Thoracic aorta (tissue), 2 donors: ENCODE results near the gene UBE2J2. TPM values are rescaled to one million over a fixed set of nuclear protein-coding genes. Genes with fewer than 3 reads are reported as not detected.

Experiments used
- ATAC-seq: fragments of 150-250 bp; one replicate; pipeline ENCODE4 v1.8.0; 2017; ENCODE audit warnings: low read depth; ENCODE audit not compliant: insufficient number of reproducible peaks, low FRiP score
- DNase-seq: peaks from one replicate; pipeline ENCODE4 v3.0.0-alpha.2; 2020; ENCODE audit warnings: low spot score
- H3K27ac ChIP-seq, 2 donors: fragments of 200-600 bp; sonication (generic); 1 replicate in 1 of 2; 2 replicates in 1 of 2; pipeline ENCODE4 v1.5.1; 2016; ENCODE audit warnings: mild to moderate bottlenecking in 2 of 2, moderate library complexity in 2 of 2
- H3K27me3 ChIP-seq: fragments of 200-600 bp; sonication (generic); replicated peaks from 2 replicates; pipeline ENCODE4 v1.6.0; 2016; ENCODE audit warnings: mild to moderate bottlenecking; ENCODE audit not compliant: insufficient read depth
- H3K36me3 ChIP-seq: fragments of 200-600 bp; sonication (generic); one replicate; pipeline ENCODE4 v1.5.1; 2016
- H3K4me1 ChIP-seq, 2 donors: fragments of 200-600 bp; sonication (generic); 1 replicate in 1 of 2; 2 replicates in 1 of 2; pipeline versions ENCODE4 v1.5.1 to v1.6.0; 2016; ENCODE audit warnings: low read depth in 2 of 2, mild to moderate bottlenecking in 1 of 2; ENCODE audit not compliant: control insufficient read depth in 1 of 2
- H3K4me3 ChIP-seq: fragments of 200-600 bp; sonication (generic); 2 replicates; pipeline ENCODE4 v1.5.1; 2016; ENCODE audit warnings: mild to moderate bottlenecking
- H3K9me3 ChIP-seq: fragments of 200-600 bp; sonication (generic); 2 replicates; pipeline ENCODE4 v1.5.1; 2016
- total RNA-seq, 2 donors: library from RNA; depleted of rRNA; stranded (reverse); fragments of >200 nt; gene quantifications; one replicate each; pipeline versions ENCODE4 v1.1.0 to v1.2.3, GENCODE V29; 2016
- TF ChIP-seq, protein P1 (sequence below): fragments of 200-600 bp; sonication (generic); IDR thresholded peaks from one replicate; pipeline ENCODE4 v1.5.1; 2019; ENCODE audit warnings: antibody characterized with exemption

Gene UBE2J2
- total RNA-seq, 2 donors from 2014 or later = 43.5 to 57.7 TPM

DNA sequence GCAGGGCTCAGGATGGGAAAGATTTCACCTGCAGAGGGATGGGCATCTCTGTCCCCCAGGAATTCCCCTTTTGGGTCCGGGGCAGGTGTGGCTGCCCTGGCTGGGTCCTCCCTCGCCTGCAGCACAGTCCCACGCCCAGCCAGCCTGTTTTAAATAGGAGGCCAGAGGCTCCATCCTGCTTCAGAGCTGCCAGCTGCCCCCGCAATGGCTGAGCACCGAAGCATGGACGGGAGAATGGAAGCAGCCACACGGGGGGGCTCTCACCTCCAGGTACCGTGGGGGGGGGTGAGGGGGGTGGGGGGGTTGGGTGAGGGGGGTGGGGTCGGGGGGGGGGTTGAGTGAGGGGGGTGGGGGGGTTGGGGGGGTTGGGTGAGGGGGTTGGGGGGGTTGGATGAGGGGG is 10.2 kb upstream of the UBE2J2 start:
- no peak overlapping the region for H3K4me3 ChIP-seq
- TF ChIP-seq, protein P1, sequence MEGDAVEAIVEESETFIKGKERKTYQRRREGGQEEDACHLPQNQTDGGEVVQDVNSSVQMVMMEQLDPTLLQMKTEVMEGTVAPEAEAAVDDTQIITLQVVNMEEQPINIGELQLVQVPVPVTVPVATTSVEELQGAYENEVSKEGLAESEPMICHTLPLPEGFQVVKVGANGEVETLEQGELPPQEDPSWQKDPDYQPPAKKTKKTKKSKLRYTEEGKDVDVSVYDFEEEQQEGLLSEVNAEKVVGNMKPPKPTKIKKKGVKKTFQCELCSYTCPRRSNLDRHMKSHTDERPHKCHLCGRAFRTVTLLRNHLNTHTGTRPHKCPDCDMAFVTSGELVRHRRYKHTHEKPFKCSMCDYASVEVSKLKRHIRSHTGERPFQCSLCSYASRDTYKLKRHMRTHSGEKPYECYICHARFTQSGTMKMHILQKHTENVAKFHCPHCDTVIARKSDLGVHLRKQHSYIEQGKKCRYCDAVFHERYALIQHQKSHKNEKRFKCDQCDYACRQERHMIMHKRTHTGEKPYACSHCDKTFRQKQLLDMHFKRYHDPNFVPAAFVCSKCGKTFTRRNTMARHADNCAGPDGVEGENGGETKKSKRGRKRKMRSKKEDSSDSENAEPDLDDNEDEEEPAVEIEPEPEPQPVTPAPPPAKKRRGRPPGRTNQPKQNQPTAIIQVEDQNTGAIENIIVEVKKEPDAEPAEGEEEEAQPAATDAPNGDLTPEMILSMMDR = no peak
- no peak for ATAC-seq
- no peaks in the 10 kb centered on the region for H3K36me3 ChIP-seq
- H3K27me3 ChIP-seq = no peaks in the 10 kb centered on the region
- H3K27ac ChIP-seq = no peak overlapping the region
- no peaks in the 10 kb centered on the region for H3K9me3 ChIP-seq
- no peaks in the 10 kb centered on the region for H3K4me1 ChIP-seq
- no peak for DNase-seq

DNA sequence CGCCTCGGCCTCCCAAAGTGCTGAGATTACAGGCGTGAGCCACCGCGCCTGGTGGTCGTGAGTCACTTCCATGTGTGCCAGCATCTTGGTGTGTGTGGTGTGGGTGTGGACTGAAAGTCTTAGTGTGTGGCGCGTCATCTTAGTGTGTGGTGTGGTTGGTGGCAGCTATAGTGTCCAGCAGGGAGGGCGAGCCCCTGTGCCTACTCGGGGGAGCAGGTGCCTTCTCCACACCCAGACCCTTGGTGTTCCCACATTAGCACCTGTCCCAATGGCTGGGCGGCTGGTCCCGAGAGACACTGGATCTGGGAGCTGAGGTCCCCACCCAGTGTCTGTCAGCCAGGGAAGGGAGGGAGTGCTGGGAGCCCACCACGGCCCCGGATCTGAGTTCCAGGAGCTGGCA is 9.3 kb upstream of the UBE2J2 start:
- no peaks in the 10 kb centered on the region for H3K36me3 ChIP-seq
- TF ChIP-seq, protein P1 = no peak
- H3K4me1 ChIP-seq = no peaks in the 10 kb centered on the region
- H3K27me3 ChIP-seq = no peaks in the 10 kb centered on the region
- ATAC-seq (no peak), DNase-seq (no peak)
- H3K27ac ChIP-seq = no peak overlapping the region
- H3K4me3 ChIP-seq = no peak overlapping the region
- no peaks in the 10 kb centered on the region for H3K9me3 ChIP-seq

DNA sequence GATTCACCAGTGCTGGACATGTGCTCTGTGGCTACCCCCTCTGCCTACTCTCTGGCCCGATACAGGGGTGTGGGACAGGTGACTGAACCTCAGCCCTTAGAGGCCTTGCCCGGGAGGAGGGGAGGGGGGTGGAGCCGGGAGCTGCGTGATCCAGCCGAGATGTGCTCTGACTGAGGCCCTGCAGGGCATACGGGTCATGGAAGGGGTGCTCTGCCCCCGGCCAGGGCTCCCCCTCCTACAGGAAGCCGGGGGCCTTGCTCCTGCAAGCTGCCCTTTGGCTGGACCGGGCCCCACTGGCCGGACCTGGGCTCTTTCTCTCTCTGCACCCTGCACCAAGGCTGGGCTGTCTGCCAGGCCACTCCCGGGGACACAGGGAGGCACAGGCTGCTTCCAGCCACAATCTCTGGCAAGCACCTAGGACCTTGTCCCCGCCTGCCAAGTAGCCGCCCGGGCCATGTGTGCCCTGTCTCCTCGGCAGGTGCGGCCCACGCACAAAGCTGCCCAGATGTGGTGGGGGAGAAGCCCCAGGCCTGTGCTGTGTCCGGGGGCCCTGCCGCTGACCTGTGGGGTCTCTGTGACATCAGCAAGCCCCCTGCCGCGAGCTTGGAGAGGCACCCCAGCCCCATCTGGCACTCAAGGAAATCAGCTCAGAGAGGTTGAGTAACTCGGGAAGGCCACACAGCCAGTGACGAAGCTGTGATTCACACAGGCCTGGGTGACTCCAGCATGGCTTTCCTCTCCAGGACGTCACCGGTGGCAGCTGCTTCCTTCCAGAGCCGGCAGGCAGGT is 8.1 kb upstream of the UBE2J2 start:
- Histone ChIP-seq H3K27ac (no peak overlapping the region), H3K4me1 (no peaks in the 10 kb centered on the region), H3K36me3 (no peaks in the 10 kb centered on the region), H3K9me3 (no peaks in the 10 kb centered on the region), H3K27me3 (no peaks in the 10 kb centered on the region), H3K4me3 (no peak overlapping the region)
- no peak for DNase-seq
- TF ChIP-seq, protein P1 = no peak
- ATAC-seq = no peak

DNA sequence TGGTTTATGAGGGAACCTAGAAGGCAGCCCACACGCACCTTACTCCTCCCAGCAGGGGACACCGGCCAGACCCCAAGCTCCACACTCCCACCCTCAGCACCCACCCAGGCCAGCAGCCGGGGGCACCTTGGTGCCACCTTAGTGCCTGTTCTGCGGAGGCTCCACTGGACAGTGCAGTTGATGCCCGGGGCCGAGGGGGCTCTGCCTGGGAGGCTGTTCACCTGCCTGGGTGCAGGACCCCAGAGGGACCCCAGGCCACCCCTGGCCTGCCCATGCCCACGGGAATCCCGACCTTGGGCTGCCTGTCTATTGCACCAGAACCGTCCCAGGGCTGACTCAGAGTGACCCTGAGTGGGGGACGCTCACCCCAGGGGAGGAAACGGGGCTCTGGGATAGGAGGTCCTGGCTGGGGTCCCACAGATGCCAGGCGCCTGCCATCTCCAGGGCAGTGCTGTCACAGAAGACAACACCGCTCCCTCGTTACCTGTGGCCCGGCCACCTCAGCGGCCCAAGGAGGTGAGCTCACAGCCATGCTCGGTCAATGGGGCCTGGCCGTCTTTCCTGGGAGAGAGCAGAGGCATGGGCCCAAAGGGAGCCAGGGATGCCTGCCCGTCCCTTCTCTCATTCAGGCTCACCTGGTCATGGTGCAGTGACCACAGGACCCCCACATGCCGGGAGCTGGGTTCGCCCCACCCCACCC is 7.3 kb upstream of the UBE2J2 start:
- TF ChIP-seq, protein P1 = no peak
- ATAC-seq (no peak), DNase-seq (no peak)
- Histone ChIP-seq H3K27me3 (no peaks in the 10 kb centered on the region), H3K36me3 (no peaks in the 10 kb centered on the region), H3K27ac (no peak overlapping the region), H3K4me1 (no peaks in the 10 kb centered on the region), H3K9me3 (no peaks in the 10 kb centered on the region), H3K4me3 (no peak overlapping the region)

DNA sequence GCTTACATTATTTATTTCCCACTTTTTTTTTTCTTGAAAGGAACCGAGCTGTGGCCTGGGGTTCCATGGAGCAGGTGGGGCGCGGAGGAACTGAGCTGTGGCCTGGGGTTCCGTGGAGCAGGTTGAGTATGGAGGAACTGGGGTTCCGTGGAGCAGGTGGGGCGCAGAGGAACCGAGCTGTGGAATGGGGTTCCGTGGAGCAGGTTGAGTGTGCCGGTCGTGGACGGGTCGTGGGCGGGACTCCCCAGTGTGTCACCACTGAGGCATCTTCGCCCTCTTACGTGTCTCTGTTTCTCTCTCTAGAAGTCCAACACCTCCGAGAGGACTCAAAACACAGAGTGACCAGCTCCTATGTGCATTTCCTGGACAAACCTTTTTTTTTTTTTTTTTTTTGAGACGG is 5.4 kb upstream of the UBE2J2 start:
- Histone ChIP-seq H3K4me1 (peaks cover 3 to 7% of the 10 kb centered on the region in 2 donors), H3K27ac (no peak overlapping the region), H3K27me3 (no peaks in the 10 kb centered on the region), H3K9me3 (no peaks in the 10 kb centered on the region), H3K36me3 (no peaks in the 10 kb centered on the region), H3K4me3 (no peak overlapping the region)
- TF ChIP-seq, protein P1 = no peak
- no peak for ATAC-seq
- DNase-seq = no peak
